HG03378 (cell line): ENCODE data around the gene ZBTB20.

Source experiments
- ATAC-seq: cut with Tn5 transposase; IDR thresholded peaks from one replicate; pipeline ENCODE4 v1.9.1; 2021; ENCODE audit warnings: mild to moderate bottlenecking, moderate library complexity; ENCODE audit not compliant: unreplicated experiment

Gene ZBTB20

GRCh38 chr3:114727373-114727772 is 419.7 kb downstream of the ZBTB20 start:
- peak; percentile 56 for ATAC-seq

- no peak for ATAC-seq
Observed at GRCh38 chr3:114725966-114726365, 421.1 kb downstream of the ZBTB20 start.

DNA sequence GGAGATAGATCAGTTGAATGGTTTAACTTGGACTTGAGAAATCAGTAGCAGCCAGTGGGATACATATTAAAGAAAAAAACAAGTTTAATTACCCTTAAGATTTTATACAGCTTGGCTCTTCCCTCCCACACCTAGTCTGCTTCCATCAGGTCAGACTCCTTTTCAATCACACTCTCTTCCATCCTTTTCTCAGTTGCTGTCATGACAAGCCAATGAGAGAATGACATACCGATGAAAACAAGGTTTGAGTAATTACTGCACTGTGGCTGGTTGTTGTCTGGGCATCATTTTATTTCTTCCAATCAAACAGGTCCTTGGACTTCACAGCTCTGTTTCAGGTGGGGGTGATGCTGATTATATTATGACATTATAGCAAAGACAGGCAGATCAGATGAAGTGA is 424.6 kb downstream of the ZBTB20 start:
- no peak for ATAC-seq

GRCh38 chr3:114721864-114722263 is 425.2 kb downstream of the ZBTB20 start:
- peak; percentile 83 for ATAC-seq

- ATAC-seq: no peak
Observed at GRCh38 chr3:114721209-114721608, 425.9 kb downstream of the ZBTB20 start.

DNA sequence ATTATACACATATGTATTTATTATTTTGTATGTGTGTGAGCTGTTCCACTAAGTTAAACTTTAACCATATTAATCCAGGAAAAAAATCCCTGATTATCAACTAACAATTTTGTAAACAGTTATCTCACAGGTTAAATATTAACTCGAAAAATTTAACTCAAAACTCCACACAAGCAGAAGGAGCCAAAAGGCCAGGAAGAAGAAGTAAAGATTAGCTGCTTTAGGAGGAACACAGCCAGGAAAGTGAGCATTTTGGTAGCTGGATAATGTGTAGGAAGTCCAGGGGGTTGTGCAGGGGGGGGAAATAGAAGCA is 428.2 kb downstream of the ZBTB20 start:
- no peak for ATAC-seq

- no peak for ATAC-seq
Observed at GRCh38 chr3:114718071-114718897, 428.8 kb downstream of the ZBTB20 start.

DNA sequence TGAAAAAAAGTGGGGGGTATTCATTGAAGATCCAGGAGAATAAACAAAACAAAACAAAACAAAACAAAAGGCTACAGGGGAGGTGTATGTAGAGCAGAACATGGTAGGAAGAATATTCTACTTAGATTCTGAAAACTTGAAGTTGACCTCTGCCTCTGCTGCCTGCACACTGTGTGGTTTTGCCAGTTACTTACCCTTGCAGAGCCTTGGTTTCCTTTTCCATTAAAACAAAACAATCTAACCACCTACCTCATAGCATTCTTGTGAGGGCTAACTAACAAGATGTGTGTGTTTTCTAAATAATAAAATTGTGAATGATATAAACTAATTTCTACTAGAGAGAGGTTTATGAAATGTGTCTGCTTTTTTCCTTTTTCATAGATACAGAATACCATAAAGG is 430.2 kb downstream of the ZBTB20 start:
- ATAC-seq: no peak

GRCh38 chr3:114716126-114716525 is 431.0 kb downstream of the ZBTB20 start:
- no peak for ATAC-seq

GRCh38 chr3:114714957-114715460 is 432.1 kb downstream of the ZBTB20 start:
- ATAC-seq: no peak

GRCh38 chr3:114714237-114714636 is 432.9 kb downstream of the ZBTB20 start:
- ATAC-seq: no peak

DNA sequence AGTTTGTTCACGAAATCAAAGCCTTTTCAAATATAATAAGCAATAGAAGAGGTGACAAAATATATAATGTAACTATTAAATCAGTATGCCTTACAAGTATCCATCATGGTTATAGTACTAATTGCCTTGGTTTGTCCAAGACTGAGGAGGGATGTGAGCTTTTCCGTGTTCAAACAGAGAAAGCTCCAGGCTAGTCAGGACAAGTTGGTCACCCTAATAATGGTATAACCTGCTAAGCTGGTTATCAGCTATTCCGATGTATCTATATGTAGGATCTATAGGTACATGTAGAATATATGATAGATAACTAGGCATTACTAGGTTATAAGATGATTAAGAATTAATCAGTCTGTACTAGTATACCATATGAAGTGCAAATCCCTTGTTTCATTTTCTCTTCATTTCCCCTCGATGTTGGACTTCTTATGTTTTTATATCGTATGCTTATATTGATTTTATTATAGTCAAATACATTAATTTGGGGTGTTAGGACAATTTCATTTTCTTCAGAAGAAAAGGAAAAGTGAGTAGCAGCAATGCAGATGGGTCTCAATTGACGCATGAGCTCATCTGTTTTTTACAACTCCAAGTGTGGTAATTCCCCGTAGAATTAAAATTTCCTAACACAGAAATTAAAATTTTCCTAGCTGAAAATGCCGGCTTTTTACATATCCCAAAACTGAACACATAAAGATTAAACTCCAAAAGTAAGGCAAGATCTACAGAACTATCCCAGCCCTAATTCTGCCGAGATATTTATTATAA is 434.2 kb downstream of the ZBTB20 start:
- no peak for ATAC-seq

DNA sequence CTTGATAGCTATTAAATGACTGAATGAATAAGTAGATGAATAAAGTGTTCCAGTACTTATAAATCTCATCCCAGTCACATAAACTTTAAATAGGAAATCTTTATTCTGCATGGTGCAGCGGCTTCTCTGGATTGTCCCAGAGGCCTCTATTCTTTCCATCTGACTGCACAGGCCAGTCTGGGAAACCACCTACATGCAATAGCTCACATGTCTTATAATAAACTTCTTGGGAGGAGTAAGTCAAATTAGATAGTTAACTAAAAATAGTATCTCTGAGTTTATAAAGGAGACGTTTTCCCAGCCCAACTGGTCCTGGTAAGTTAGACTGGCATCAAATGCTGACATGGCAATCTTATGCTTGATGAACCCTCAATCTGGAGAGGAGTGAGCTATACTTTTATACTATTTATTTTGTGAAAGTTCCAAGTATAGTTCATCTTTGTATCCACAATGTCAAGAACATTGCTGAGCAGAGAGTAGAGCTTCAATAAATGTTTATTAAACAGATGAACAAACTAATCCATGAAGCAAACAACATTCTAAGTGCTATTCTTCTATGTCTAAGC is 435.7 kb downstream of the ZBTB20 start:
- ATAC-seq: no peak

DNA sequence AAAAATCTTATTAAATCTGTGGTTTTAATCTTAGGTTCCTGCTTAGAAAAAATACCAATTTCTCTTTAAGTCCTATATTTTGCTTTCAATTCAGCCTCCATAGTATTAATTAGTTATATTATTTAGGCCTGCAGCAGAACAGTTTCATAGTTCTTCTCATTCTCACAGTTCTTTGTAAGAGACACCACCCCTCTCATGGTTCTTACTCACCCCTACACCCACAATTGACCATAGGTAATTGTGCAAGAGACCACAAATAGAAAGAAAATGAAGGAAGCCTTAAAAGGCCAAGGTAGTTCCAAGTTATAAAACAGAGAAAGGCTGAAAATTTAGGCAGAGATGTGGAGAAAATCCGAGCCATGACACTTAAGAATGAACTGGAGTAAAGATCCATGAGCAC is 438.0 kb downstream of the ZBTB20 start:
- no peak for ATAC-seq

DNA sequence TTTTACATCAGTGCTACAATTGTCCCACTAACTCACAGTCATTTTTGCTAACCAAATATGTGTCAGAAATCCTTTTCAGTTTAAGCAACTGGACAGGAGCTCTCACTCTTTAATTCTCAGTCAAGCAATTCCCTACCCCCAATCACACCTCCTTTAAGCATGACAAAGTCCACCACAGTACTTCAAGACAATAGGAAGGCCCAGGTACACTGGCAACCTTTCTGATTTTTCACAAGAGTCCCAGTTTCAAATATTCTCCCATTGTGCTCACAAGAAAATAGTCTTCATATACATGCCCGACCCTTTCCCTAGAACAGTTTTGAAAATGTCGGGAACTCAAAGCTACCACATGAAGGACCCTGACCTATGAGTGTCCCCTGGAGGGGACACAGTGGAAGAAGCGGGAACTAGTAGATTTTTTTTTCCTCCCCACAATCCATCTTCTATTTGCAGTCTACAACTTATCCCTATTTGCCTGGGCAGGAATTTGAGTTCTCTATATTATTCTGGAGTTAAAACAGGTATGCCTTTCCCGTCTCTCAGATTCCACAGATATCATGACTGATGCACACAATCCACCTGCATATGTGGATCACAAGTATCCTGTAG is 439.7 kb downstream of the ZBTB20 start:
- ATAC-seq: no peak

GRCh38 chr3:114706591-114707232 is 440.4 kb downstream of the ZBTB20 start:
- no peak for ATAC-seq

DNA sequence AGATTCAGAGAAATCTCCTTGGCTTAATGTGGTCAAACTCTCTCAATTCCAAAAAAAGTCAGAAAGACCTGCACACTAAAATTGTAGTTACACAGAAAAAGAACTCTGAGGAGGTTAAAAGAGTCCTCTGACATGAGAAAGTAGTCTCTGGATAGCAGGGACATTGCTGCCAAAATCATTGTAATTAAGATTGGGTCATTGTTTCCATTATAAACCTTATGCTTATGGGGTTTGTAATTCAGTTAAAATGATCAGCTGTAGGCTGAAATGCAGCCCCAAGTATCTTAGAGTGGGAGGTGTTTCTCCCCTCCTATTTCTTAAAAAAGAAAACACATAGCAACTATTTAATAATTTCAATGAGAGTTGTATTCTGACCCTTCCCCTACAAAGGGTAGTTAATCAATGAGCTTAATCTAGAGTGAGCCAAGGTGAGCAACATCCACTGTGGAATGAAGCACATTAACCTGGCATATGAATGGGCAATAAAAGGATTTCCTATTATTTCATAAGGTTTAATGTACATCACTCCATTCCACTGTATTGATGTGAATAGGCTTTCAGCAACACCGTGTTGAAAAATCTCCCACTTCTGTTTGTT is 446.4 kb downstream of the ZBTB20 start:
- no peak for ATAC-seq

- no peak for ATAC-seq
Observed at GRCh38 chr3:114698146-114699105, 448.7 kb downstream of the ZBTB20 start.

DNA sequence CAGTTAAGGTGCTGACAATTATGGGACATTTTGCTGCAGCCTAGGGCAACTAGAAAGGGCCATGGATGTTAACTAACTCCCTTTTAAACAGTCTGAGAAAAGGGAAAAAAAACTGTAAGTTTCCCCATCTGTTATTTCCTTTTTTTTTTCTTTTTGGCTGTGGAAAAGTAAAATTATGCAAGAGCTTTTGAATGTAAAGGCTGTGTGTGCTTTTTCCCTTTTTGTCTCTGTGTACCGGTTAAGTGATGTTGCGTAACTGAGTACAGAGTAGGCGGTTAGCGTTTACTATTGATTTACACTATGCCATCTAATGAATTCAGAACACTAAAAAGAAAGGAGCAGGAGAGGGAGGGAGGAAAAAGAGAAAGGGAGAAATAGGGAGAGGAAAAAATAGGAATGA is 449.7 kb downstream of the ZBTB20 start:
- no peak for ATAC-seq
